ENCODE measurements around the gene ATG14.

GRCh38 chr14:55333711-55334485 lies 77.7 kb downstream of the ATG14 start:
- TF ChIP-seq ZFP3 (CRISPR knock-in tag; IDR thresholded peaks at IDR 0.05) (no peak), ISL1 (CRISPR knock-in tag; IDR thresholded peaks at IDR 0.05) (no peak)

All from SK-N-SH treated with all-trans-retinoic acid at 6 μM for 48 hours (cell line).